Measurements from ENCODE around the gene PON3.

The PON3 gene

GRCh38 chr7:95412075-95412474, 15.9 kb upstream of the PON3 start:
- Histone ChIP-seq H3K27me3 (ENCODE audit: insufficient read depth, low read length, poor library complexity, severe bottlenecking) (no peaks in the 10 kb centered on the region), H3K4me2 (ENCODE audit: low read depth, low read length, poor library complexity, severe bottlenecking) (no peak overlapping the region), H2AFZ (ENCODE audit: low read length) (no peak overlapping the region), H3K9me3 (ENCODE audit: insufficient read depth, low read depth, low read length) (no peaks in the 10 kb centered on the region), H4K20me1 (ENCODE audit: insufficient read depth, low read length, poor library complexity, severe bottlenecking) (no peaks in the 10 kb centered on the region), H3K4me3 (ENCODE audit: low read length, poor library complexity, severe bottlenecking) (no peak overlapping the region), H3K9ac (ENCODE audit: low read depth, low read length, poor library complexity, severe bottlenecking) (no peak overlapping the region), H3K79me2 (ENCODE audit: insufficient read depth, low read length) (no peaks in the 10 kb centered on the region), H3K36me3 (ENCODE audit: insufficient read depth, low read length) (no peaks in the 10 kb centered on the region), H3F3A (ENCODE audit: low read depth) (no peaks in the 10 kb centered on the region), H3K4me1 (ENCODE audit: insufficient read depth, low read length, poor library complexity, severe bottlenecking) (no peaks in the 10 kb centered on the region), H3K9me2 (replicated peaks; ENCODE audit: low read depth, low read length) (no peaks in the 10 kb centered on the region)
- TF ChIP-seq, protein P1, sequence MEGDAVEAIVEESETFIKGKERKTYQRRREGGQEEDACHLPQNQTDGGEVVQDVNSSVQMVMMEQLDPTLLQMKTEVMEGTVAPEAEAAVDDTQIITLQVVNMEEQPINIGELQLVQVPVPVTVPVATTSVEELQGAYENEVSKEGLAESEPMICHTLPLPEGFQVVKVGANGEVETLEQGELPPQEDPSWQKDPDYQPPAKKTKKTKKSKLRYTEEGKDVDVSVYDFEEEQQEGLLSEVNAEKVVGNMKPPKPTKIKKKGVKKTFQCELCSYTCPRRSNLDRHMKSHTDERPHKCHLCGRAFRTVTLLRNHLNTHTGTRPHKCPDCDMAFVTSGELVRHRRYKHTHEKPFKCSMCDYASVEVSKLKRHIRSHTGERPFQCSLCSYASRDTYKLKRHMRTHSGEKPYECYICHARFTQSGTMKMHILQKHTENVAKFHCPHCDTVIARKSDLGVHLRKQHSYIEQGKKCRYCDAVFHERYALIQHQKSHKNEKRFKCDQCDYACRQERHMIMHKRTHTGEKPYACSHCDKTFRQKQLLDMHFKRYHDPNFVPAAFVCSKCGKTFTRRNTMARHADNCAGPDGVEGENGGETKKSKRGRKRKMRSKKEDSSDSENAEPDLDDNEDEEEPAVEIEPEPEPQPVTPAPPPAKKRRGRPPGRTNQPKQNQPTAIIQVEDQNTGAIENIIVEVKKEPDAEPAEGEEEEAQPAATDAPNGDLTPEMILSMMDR (conservative IDR thresholded peaks at IDR 0.05; ENCODE audit: low read length), result no peak
- TF ChIP-seq EZH2phosphoT487 (IDR thresholded peaks at IDR 0.05; ENCODE audit: borderline replicate concordance), result no peak

- Histone ChIP-seq H3K9ac (ENCODE audit: low read depth, low read length, poor library complexity, severe bottlenecking) (no peak overlapping the region), H3F3A (ENCODE audit: low read depth) (no peaks in the 10 kb centered on the region), H3K27me3 (ENCODE audit: insufficient read depth, low read length, poor library complexity, severe bottlenecking) (no peaks in the 10 kb centered on the region), H2AFZ (ENCODE audit: low read length) (no peak overlapping the region), H3K4me2 (ENCODE audit: low read depth, low read length, poor library complexity, severe bottlenecking) (no peak overlapping the region), H4K20me1 (ENCODE audit: insufficient read depth, low read length, poor library complexity, severe bottlenecking) (no peaks in the 10 kb centered on the region), H3K9me2 (replicated peaks; ENCODE audit: low read depth, low read length) (no peaks in the 10 kb centered on the region), H3K9me3 (ENCODE audit: insufficient read depth, low read depth, low read length) (no peaks in the 10 kb centered on the region), H3K4me3 (ENCODE audit: low read length, poor library complexity, severe bottlenecking) (no peak overlapping the region), H3K4me1 (ENCODE audit: insufficient read depth, low read length, poor library complexity, severe bottlenecking) (no peaks in the 10 kb centered on the region), H3K36me3 (ENCODE audit: insufficient read depth, low read length) (no peaks in the 10 kb centered on the region), H3K79me2 (ENCODE audit: insufficient read depth, low read length) (no peaks in the 10 kb centered on the region)
- TF ChIP-seq, protein P1 (conservative IDR thresholded peaks at IDR 0.05; ENCODE audit: low read length), result no peak
- no peak for TF ChIP-seq EZH2phosphoT487 (IDR thresholded peaks at IDR 0.05; ENCODE audit: borderline replicate concordance)
Observed at GRCh38 chr7:95411666-95412065, 15.5 kb upstream of the PON3 start.

DNA sequence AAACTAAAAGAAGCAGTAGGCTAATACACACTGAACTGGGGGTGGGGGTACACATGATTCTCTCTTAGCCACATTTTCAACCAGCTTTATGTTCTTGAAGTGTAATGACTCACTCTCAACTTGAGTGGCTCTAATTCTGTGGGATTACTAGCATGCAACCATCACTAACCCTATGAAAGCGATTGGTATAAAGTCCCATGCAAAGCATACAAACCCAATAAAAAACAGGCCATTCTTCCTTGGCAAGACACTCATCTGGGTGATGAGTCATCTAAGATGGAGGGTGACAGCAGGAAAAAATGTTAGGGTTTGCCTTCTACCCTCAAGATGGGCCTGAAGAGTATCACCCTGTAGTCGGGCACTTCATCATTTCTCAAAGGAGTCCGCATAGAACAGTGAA, 14.9 kb upstream of the PON3 start:
- TF ChIP-seq, protein P1 (conservative IDR thresholded peaks at IDR 0.05; ENCODE audit: low read length), result no peak
- TF ChIP-seq EZH2phosphoT487 (IDR thresholded peaks at IDR 0.05; ENCODE audit: borderline replicate concordance), result no peak
- H3K4me2 ChIP-seq (ENCODE audit: low read depth, low read length, poor library complexity, severe bottlenecking), result no peak overlapping the region

More for the DNA sequence above, 14.9 kb upstream of the PON3 start:
- Histone ChIP-seq H3K79me2 (ENCODE audit: insufficient read depth, low read length) (no peaks in the 10 kb centered on the region), H3F3A (ENCODE audit: low read depth) (no peaks in the 10 kb centered on the region), H3K9ac (ENCODE audit: low read depth, low read length, poor library complexity, severe bottlenecking) (no peak overlapping the region), H3K27me3 (ENCODE audit: insufficient read depth, low read length, poor library complexity, severe bottlenecking) (no peaks in the 10 kb centered on the region), H2AFZ (ENCODE audit: low read length) (no peak overlapping the region), H3K4me3 (ENCODE audit: low read length, poor library complexity, severe bottlenecking) (no peak overlapping the region), H3K36me3 (ENCODE audit: insufficient read depth, low read length) (no peaks in the 10 kb centered on the region), H3K9me3 (ENCODE audit: insufficient read depth, low read depth, low read length) (no peaks in the 10 kb centered on the region), H4K20me1 (ENCODE audit: insufficient read depth, low read length, poor library complexity, severe bottlenecking) (no peaks in the 10 kb centered on the region), H3K4me1 (ENCODE audit: insufficient read depth, low read length, poor library complexity, severe bottlenecking) (no peaks in the 10 kb centered on the region), H3K9me2 (replicated peaks; ENCODE audit: low read depth, low read length) (no peaks in the 10 kb centered on the region)

Data from Loucy (cell line).